K562 (cell line): ENCODE data around the gene CCDC187. TPM values are rescaled to one million over a fixed set of nuclear protein-coding genes. Genes with fewer than 3 reads are reported as not detected.

Experiments used
- ATAC-seq: fragments of 200-7000 bp; cut with Tn5 transposase; 3 replicates; pipeline ENCODE4 v1.9.1; 2020; ENCODE audit warnings: moderate library complexity
- BruUV-seq: library from RNA; stranded (reverse); fragments of 400-500 nt; replicated peaks from 2 replicates; lab custom pipeline; 2021; lab: Mats Ljungman, UMichigan
- CTCF ChIA-PET: fragments of 300-600 bp; formaldehyde crosslinking; extraction: SDS; loops from one replicate; lab custom pipeline; 2021; ENCODE audit warnings: low intra/inter-chr PET ratio; lab: Yijun Ruan, JAX
- POLR2A ChIA-PET: fragments of 300-600, 350-650 bp; sonication (Branson Sonifier 250); formaldehyde crosslinking; extraction: SDS; loops from one replicate; lab custom pipeline; 2021; ENCODE audit warnings: antibody characterized with exemption, inconsistent platforms; lab: Yijun Ruan, JAX
- DNase-seq, 4 experiments: peaks; one replicate each; pipeline versions ENCODE4 v3.0.0 to v3.0.0-alpha.2; 2011 to 2018; ENCODE audit warnings: low spot score in 3 of 4, mixed read lengths in 3 of 4; ENCODE audit errors: extremely low read depth in 1 of 4
- FAIRE-seq: peaks from 2 replicates; lab custom pipeline; 2011; peaks lifted over from hg19 to GRCh38; lab: Jason Lieb, UNC
- H2AFZ ChIP-seq: 2 replicates; pipeline ENCODE4 v1.6.0; 2011; ENCODE audit warnings: low read depth, low read length, control low read depth, inconsistent platforms
- H3K27ac ChIP-seq: fragments of 200-600 bp; 3 replicates; pipeline ENCODE4 v1.8.0; 2011; ENCODE audit warnings: low read depth, mild to moderate bottlenecking, control low read depth, inconsistent platforms, low read length, moderate library complexity, mixed read lengths; ENCODE audit errors: extremely low read depth
- H3K27me3 ChIP-seq, 2 experiments: fragments of 300-600 bp in 1 of 2; 2 replicates in 1 of 2; 3 replicates in 1 of 2; pipeline versions ENCODE4 v1.6.0 to v1.8.0; 2011; ENCODE audit warnings: inconsistent platforms in 2 of 2, low read length in 2 of 2, mild to moderate bottlenecking in 1 of 2, mixed read lengths in 1 of 2, moderate library complexity in 1 of 2; ENCODE audit not compliant: control insufficient read depth in 2 of 2, insufficient read depth in 2 of 2
- H3K36me3 ChIP-seq: fragments of 300-600 bp; 3 replicates; pipeline ENCODE4 v1.8.0; 2011; ENCODE audit warnings: mild to moderate bottlenecking, low read length, inconsistent platforms; ENCODE audit not compliant: control insufficient read depth, insufficient read depth
- H3K4me1 ChIP-seq, 2 experiments: fragments of 200-600 bp in 1 of 2; replicated peaks in 1 of 2; 2 replicates in 1 of 2; 3 replicates in 1 of 2; pipeline versions ENCODE4 v1.5.1 to v1.8.0; 2011; ENCODE audit warnings: inconsistent platforms in 2 of 2, low read length in 2 of 2, mild to moderate bottlenecking in 1 of 2, mixed read lengths in 1 of 2, moderate library complexity in 1 of 2; ENCODE audit not compliant: control insufficient read depth in 2 of 2, insufficient read depth in 2 of 2
- H3K4me2 ChIP-seq: 2 replicates; pipeline ENCODE4 v1.6.1; 2011; ENCODE audit warnings: low read length, control low read depth, inconsistent platforms, mixed read lengths; ENCODE audit not compliant: insufficient read depth
- H3K4me3 ChIP-seq: fragments of 200-600 bp; sonication (generic), shearing (Covaris generic); 2 replicates; pipeline ENCODE4 v1.5.1; 2016; ENCODE audit warnings: control low read depth, inconsistent platforms
- H3K79me2 ChIP-seq: fragments of 200-600 bp; 3 replicates; pipeline ENCODE4 v1.8.0; 2011; ENCODE audit warnings: low read length, inconsistent platforms; ENCODE audit not compliant: control insufficient read depth, insufficient read depth
- H3K9ac ChIP-seq, 2 experiments: 2 replicates each; pipeline versions ENCODE4 v1.6.0 to v1.6.1; 2011; ENCODE audit warnings: low read depth in 2 of 2, low read length in 2 of 2, control low read depth in 1 of 2, inconsistent platforms in 1 of 2, mild to moderate bottlenecking in 1 of 2, mixed read lengths in 1 of 2; ENCODE audit not compliant: insufficient read depth in 1 of 2
- H3K9me1 ChIP-seq: one replicate; pipeline ENCODE4 v1.6.0; 2011; ENCODE audit warnings: inconsistent platforms, mild to moderate bottlenecking, low read length, moderate library complexity; ENCODE audit not compliant: control insufficient read depth, insufficient read depth
- H3K9me3 ChIP-seq: replicated peaks from 2 replicates; pipeline ENCODE4 v1.5.1; 2011; ENCODE audit warnings: low read depth, low read length, inconsistent platforms; ENCODE audit not compliant: control insufficient read depth, insufficient read depth
- H4K20me1 ChIP-seq: replicated peaks from 2 replicates; pipeline ENCODE4 v1.6.1; 2011; ENCODE audit warnings: low read length, inconsistent platforms, mixed read lengths; ENCODE audit not compliant: control insufficient read depth, insufficient read depth
- CEBPZ ChIP-seq: fragments of 150-350 bp; IDR thresholded peaks from 2 replicates; pipeline ENCODE4 v1.6.1; 2014; ENCODE audit warnings: low read depth, mild to moderate bottlenecking, low read length, borderline replicate concordance
- HNRNPL ChIP-seq: fragments of 200-400 bp; formaldehyde crosslinking; IDR thresholded peaks from 2 replicates; pipeline ENCODE4 v1.6.1; 2017; ENCODE audit warnings: low read depth, mild to moderate bottlenecking, low read length
- WGBS: fragments of 100-300 bp; shearing (Covaris generic); methylation state at CpG from one replicate; pipeline ENCODE4 v1.1.6; 2016; ENCODE audit warnings: low coverage, mixed read lengths; ENCODE audit not compliant: insufficient coverage; ENCODE audit errors: missing lambda C conversion rate; 5-methylcytosine and 5-hydroxymethylcytosine counted together
- in situ Hi-C: fragments of 300-500 bp; cut with MboI; formaldehyde crosslinking; loops from 4 replicates; pipeline ENCODE4 v1.15.0; 2018; ENCODE audit warnings: inconsistent platforms, mixed read lengths
- intact Hi-C: fragments of 100-400 bp; cut with micrococcal nuclease; formaldehyde crosslinking; loops from 2 replicates; pipeline ENCODE4 v1.14.2; 2022
- polyA plus RNA-seq, 8 experiments: library from polyadenylated mRNA; depleted of rRNA in 4 of 8; stranded (reverse) in 5 of 8; unstranded in 3 of 8; fragments of >200 nt; fragmentation: Nextera tagmentation in 2 of 8; fragmentation: Illumina TruSeq in 1 of 8; extraction: Ambion mirVana in 2 of 8; extraction: Trizol in 1 of 8; gene quantifications; 2 replicates each; pipeline versions ENCODE4 v1.2.1 to v1.2.3, GENCODE V29; 2011 to 2014; ENCODE audit warnings: inconsistent platforms in 1 of 8, missing spikeins in 1 of 8
- total RNA-seq, 7 experiments: library from RNA; depleted of rRNA in 6 of 7; stranded (reverse); fragments of >200 nt in 6 of 7; fragmentation: Illumina TruSeq in 2 of 7; extraction: Trizol in 2 of 7; gene quantifications; 2 replicates each; pipeline versions ENCODE4 v1.2.1 to v1.2.3, GENCODE V29; 2011 to 2021; ENCODE audit warnings: low replicate concordance in 1 of 7

Gene CCDC187
- total and polyA plus RNA-seq, 9 of the 15 experiments (the other 6 are each of a cell fraction or from before 2014, with no cell fraction given) = not detected

- FAIRE-seq = no peak
- in situ Hi-C loops = loop anchor here (25.0 kb wide), 1 partner anchor 289 kb away; no protein-coding TSS in a partner anchor
Observed at GRCh38 chr9:136348691-136349090, 44.8 kb upstream of the CCDC187 start.

More at GRCh38 chr9:136348691-136349090, 44.8 kb upstream of the CCDC187 start:
- peaks cover 12 to 94% of the 10 kb centered on the region in 2 experiments; a peak in 4 of 5 replicates for H3K4me1 ChIP-seq
- peak overlapping the region in 1 of 2 experiments; percentile 9; a peak in 1 of 4 replicates for H3K9ac ChIP-seq
- TF ChIP-seq CEBPZ = no peak
- TF ChIP-seq HNRNPL = 0 out of 2 replicates have a peak, but pooled peaks have one; percentile 32
- intact Hi-C loops = no loop called here
- POLR2A ChIA-PET = no interaction called here
- no peaks in the 10 kb centered on the region; the same call in 1 of the 2 replicates for H4K20me1 ChIP-seq
- DNase-seq = no peak
- CTCF ChIA-PET = no interaction called here
- WGBS = 53% methylated on average over 9 of the region's 14 CpGs
- H3K27ac ChIP-seq = no peak overlapping the region
- peaks cover 6% of the 10 kb centered on the region for H3K9me1 ChIP-seq
- H3K4me3 ChIP-seq = no peak overlapping the region
- no peak overlapping the region for H2AFZ ChIP-seq
- H3K27me3 ChIP-seq = no peaks in the 10 kb centered on the region
- H3K4me2 ChIP-seq = no peak overlapping the region
- no peaks in the 10 kb centered on the region for H3K36me3 ChIP-seq
- no peaks in the 10 kb centered on the region for H3K9me3 ChIP-seq
- no peaks in the 10 kb centered on the region for H3K79me2 ChIP-seq
- BruUV-seq = no TSS peak
- no peak for ATAC-seq
